Vagina (tissue), 2 donors: ENCODE data around the gene PAEP.

Experiments used
- POLR2A ChIP-seq, 2 donors: fragments of 450-650 bp; IDR thresholded peaks; one replicate each; pipeline ENCODE4 v1.6.1; 2017; ENCODE audit warnings: antibody characterized with exemption in 2 of 2, mild to moderate bottlenecking in 2 of 2, moderate library complexity in 2 of 2
- TF ChIP-seq, protein P1 (sequence below), 3 experiments: fragments of 450-650 bp in 2 of 3; fragments of 200-600 bp in 1 of 3; sonication (generic) in 1 of 3; IDR thresholded peaks; one replicate each; pipeline ENCODE4 v1.5.1; 2017 to 2019; ENCODE audit warnings: antibody characterized with exemption in 3 of 3, mild to moderate bottlenecking in 2 of 3, moderate library complexity in 2 of 3

DNA sequence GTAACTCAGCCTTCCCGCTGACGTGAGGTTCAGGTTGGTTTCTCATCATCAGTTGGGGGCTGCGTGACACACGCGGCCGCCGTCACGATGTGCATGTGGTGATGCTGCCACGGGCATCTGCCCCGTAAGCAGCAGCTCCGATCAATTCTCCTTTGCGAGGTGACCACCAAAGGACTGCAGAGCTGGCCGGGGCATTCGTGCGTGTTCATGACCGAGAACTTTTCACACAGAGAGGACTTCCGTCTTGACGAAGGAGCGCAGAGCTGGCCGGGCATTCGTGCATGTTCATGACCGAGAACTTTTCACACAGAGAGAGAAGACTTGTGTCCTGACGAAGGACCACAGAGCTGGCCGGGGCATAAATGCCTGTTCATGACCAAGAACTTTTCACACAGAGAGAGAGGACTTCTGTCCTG is 44.1 kb upstream of the PAEP start:
- TF ChIP-seq, protein P1, sequence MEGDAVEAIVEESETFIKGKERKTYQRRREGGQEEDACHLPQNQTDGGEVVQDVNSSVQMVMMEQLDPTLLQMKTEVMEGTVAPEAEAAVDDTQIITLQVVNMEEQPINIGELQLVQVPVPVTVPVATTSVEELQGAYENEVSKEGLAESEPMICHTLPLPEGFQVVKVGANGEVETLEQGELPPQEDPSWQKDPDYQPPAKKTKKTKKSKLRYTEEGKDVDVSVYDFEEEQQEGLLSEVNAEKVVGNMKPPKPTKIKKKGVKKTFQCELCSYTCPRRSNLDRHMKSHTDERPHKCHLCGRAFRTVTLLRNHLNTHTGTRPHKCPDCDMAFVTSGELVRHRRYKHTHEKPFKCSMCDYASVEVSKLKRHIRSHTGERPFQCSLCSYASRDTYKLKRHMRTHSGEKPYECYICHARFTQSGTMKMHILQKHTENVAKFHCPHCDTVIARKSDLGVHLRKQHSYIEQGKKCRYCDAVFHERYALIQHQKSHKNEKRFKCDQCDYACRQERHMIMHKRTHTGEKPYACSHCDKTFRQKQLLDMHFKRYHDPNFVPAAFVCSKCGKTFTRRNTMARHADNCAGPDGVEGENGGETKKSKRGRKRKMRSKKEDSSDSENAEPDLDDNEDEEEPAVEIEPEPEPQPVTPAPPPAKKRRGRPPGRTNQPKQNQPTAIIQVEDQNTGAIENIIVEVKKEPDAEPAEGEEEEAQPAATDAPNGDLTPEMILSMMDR (IDR thresholded peaks at IDR 0.05): no peak
- no peak for TF ChIP-seq POLR2A (IDR thresholded peaks at IDR 0.05)
